Endothelial cell (in vitro differentiated cells): ENCODE measurements around the gene HLCS. TPM values are rescaled to one million over a fixed set of nuclear protein-coding genes. Genes with fewer than 3 reads are reported as not detected.

Experiments
- DNase-seq: peaks from one replicate; pipeline ENCODE4 v3.0.0; 2021; ENCODE audit warnings: low spot score
- H3K27ac Mint-ChIP-seq: one replicate; pipeline ENCODE4 v1.8.0; 2021; ENCODE audit warnings: mixed read lengths, inconsistent platforms; ENCODE audit not compliant: unreplicated experiment
- H3K27me3 Mint-ChIP-seq: one replicate; pipeline ENCODE4 v1.8.0; 2021; ENCODE audit warnings: mild to moderate bottlenecking, moderate library complexity, mixed read lengths, inconsistent platforms; ENCODE audit not compliant: unreplicated experiment
- H3K36me3 Mint-ChIP-seq: one replicate; pipeline ENCODE4 v1.8.0; 2021; ENCODE audit warnings: mild to moderate bottlenecking, low read depth, mixed read lengths, inconsistent platforms; ENCODE audit not compliant: unreplicated experiment
- H3K4me1 Mint-ChIP-seq: one replicate; pipeline ENCODE4 v1.8.0; 2021; ENCODE audit warnings: mild to moderate bottlenecking, mixed read lengths, inconsistent platforms; ENCODE audit not compliant: unreplicated experiment
- H3K4me3 Mint-ChIP-seq: one replicate; pipeline ENCODE4 v1.8.0; 2021; ENCODE audit warnings: mild to moderate bottlenecking, mixed read lengths, inconsistent platforms; ENCODE audit not compliant: unreplicated experiment
- H3K9me3 Mint-ChIP-seq: one replicate; pipeline ENCODE4 v1.8.0; 2021; ENCODE audit warnings: mixed read lengths, inconsistent platforms; ENCODE audit not compliant: unreplicated experiment
- CTCF ChIP-seq: fragments of 200-600 bp; sonication (generic); IDR thresholded peaks from one replicate; pipeline ENCODE4 v1.5.0; 2021; ENCODE audit warnings: antibody characterized with exemption; ENCODE audit not compliant: unreplicated experiment
- total RNA-seq: library from RNA; stranded (reverse); fragmentation: NEBNext Ultra II Directional; extraction: Animal tissue kit (Norgen Biotek cat#: 25700); gene quantifications from one replicate; pipeline ENCODE4 v1.2.1, GENCODE V29; 2021; ENCODE audit not compliant: unreplicated experiment

Gene HLCS
- total RNA-seq, 1 donor from 2014 or later, result 97.4 TPM

GRCh38 chr21:36976228-36976861, 9.9 kb upstream of the HLCS start:
- H3K4me3 Mint-ChIP-seq, result no peak overlapping the region
- peaks cover 4% of the 10 kb centered on the region for H3K36me3 Mint-ChIP-seq
- H3K4me1 Mint-ChIP-seq, result peaks cover 33% of the 10 kb centered on the region
- H3K27me3 Mint-ChIP-seq, result peaks cover 2% of the 10 kb centered on the region
- no peaks in the 10 kb centered on the region for H3K9me3 Mint-ChIP-seq
- TF ChIP-seq CTCF, result no peak
- H3K27ac Mint-ChIP-seq, result no peak overlapping the region
- no peak for DNase-seq

- no peak for TF ChIP-seq CTCF
- H3K4me3 Mint-ChIP-seq, result no peak overlapping the region
- H3K27ac Mint-ChIP-seq, result no peak overlapping the region
- no peak for DNase-seq
- peaks cover 4% of the 10 kb centered on the region for H3K36me3 Mint-ChIP-seq
- peaks cover 26% of the 10 kb centered on the region for H3K4me1 Mint-ChIP-seq
- no peaks in the 10 kb centered on the region for H3K9me3 Mint-ChIP-seq
- H3K27me3 Mint-ChIP-seq, result no peaks in the 10 kb centered on the region
Observed at GRCh38 chr21:36974851-36975192, 8.4 kb upstream of the HLCS start.

- H3K27ac Mint-ChIP-seq, result no peak overlapping the region
- H3K36me3 Mint-ChIP-seq, result peaks cover 5% of the 10 kb centered on the region
- DNase-seq, result no peak
- H3K27me3 Mint-ChIP-seq, result no peaks in the 10 kb centered on the region
- no peak for TF ChIP-seq CTCF
- H3K4me3 Mint-ChIP-seq, result no peak overlapping the region
- no peaks in the 10 kb centered on the region for H3K9me3 Mint-ChIP-seq
- peaks cover 22% of the 10 kb centered on the region for H3K4me1 Mint-ChIP-seq
Observed at GRCh38 chr21:36973986-36974850, 7.7 kb upstream of the HLCS start.

- Mint-ChIP-seq H3K27ac (no peak overlapping the region), H3K4me1 (peaks cover 26% of the 10 kb centered on the region), H3K9me3 (no peaks in the 10 kb centered on the region), H3K36me3 (peaks cover 10% of the 10 kb centered on the region), H3K27me3 (peaks cover 6% of the 10 kb centered on the region), H3K4me3 (peak overlapping the region; percentile 66)
- no peak for DNase-seq
- TF ChIP-seq CTCF, result no peak
Observed at GRCh38 chr21:36968976-36969375, 2.5 kb upstream of the HLCS start.

- H3K36me3 Mint-ChIP-seq, result peaks cover 9% of the 10 kb centered on the region
- TF ChIP-seq CTCF, result no peak
- H3K27ac Mint-ChIP-seq, result no peak overlapping the region
- H3K27me3 Mint-ChIP-seq, result peaks cover 6% of the 10 kb centered on the region
- H3K4me1 Mint-ChIP-seq, result peaks cover 29% of the 10 kb centered on the region
- no peak overlapping the region for H3K4me3 Mint-ChIP-seq
- no peak for DNase-seq
- no peaks in the 10 kb centered on the region for H3K9me3 Mint-ChIP-seq
Observed at GRCh38 chr21:36968414-36968813, 1.9 kb upstream of the HLCS start.
